ENCODE data around the gene GAL3ST3.
"Not testable (repeated sequence)": the region's sequence is repeated elsewhere in the genome, so short reads cannot be mapped to it uniquely, and the experiment has no call there.

Gene GAL3ST3

GRCh38 chr11:66048547-66049323 is at the start of gene GAL3ST3:
TSS of gene GAL3ST3 (minus strand) at chr11:66049161. CDS start at chr11:66045415, 3,746 bp downstream.
- DNase-seq = no peak

- not testable (repeated sequence) for DNase-seq
Measured at GRCh38 chr11:66092125-66092524, 43.2 kb upstream of the GAL3ST3 start.

GRCh38 chr11:66090288-66090687 is 41.3 kb upstream of the GAL3ST3 start:
- DNase-seq = no peak

- DNase-seq = no peak
Measured at GRCh38 chr11:66089067-66089466, 40.1 kb upstream of the GAL3ST3 start.

- DNase-seq = no peak
Measured at GRCh38 chr11:66087148-66087908, 38.4 kb upstream of the GAL3ST3 start.

- DNase-seq = no peak
Measured at GRCh38 chr11:66084821-66085475, 36.0 kb upstream of the GAL3ST3 start.

GRCh38 chr11:66083767-66084166 is 34.8 kb upstream of the GAL3ST3 start:
- no peak for DNase-seq

- no peak for DNase-seq
Measured at GRCh38 chr11:66082946-66083698, 34.2 kb upstream of the GAL3ST3 start.

- peak; percentile 75 for DNase-seq
Measured at GRCh38 chr11:66081505-66081904, 32.5 kb upstream of the GAL3ST3 start.

GRCh38 chr11:66080055-66080817 is 31.3 kb upstream of the GAL3ST3 start:
- DNase-seq = peak; percentile 57

GRCh38 chr11:66078949-66079348 is 30.0 kb upstream of the GAL3ST3 start:
- not testable (repeated sequence) for DNase-seq

GRCh38 chr11:66077927-66078326 is 29.0 kb upstream of the GAL3ST3 start:
- no peak for DNase-seq

- DNase-seq = no peak
Measured at GRCh38 chr11:66076561-66076960, 27.6 kb upstream of the GAL3ST3 start.

- no peak for DNase-seq
Measured at GRCh38 chr11:66075273-66075672, 26.3 kb upstream of the GAL3ST3 start.

- DNase-seq = no peak
Measured at GRCh38 chr11:66073669-66074068, 24.7 kb upstream of the GAL3ST3 start.

GRCh38 chr11:66072518-66072917 is 23.6 kb upstream of the GAL3ST3 start:
- no peak for DNase-seq

- DNase-seq = no peak
Measured at GRCh38 chr11:66072081-66072480, 23.1 kb upstream of the GAL3ST3 start.

- no peak for DNase-seq
Measured at GRCh38 chr11:66071381-66071801, 22.4 kb upstream of the GAL3ST3 start.

GRCh38 chr11:66070604-66071380 is 21.8 kb upstream of the GAL3ST3 start:
- DNase-seq = no peak

GRCh38 chr11:66069715-66070603 is 21.0 kb upstream of the GAL3ST3 start, which contains the start of gene PACS1:
TSS of gene PACS1 (plus strand) at chr11:66070272. CDS start at chr11:66070487, 215 bp downstream.
- peak; percentile 74 for DNase-seq

Data from activated effector memory CD4-positive, alpha-beta T cell treated with Interleukin-2 at 50 U/mL for 16 hours (primary cell).